HG03520 (cell line): ENCODE data around the gene ZNF747.
"Not testable (repeated sequence)": the region's sequence is repeated elsewhere in the genome, so short reads cannot be mapped to it uniquely, and the experiment has no call there.

Source experiments
- ATAC-seq: cut with Tn5 transposase; IDR thresholded peaks from one replicate; pipeline ENCODE4 v1.9.1; 2021; ENCODE audit warnings: mild to moderate bottlenecking, moderate library complexity; ENCODE audit not compliant: unreplicated experiment

ZNF747 gene

GRCh38 chr16:30557957-30558788, 23.5 kb upstream of the ZNF747 start, which contains the start of gene ZNF764:
TSS of gene ZNF764 (minus strand) at chr16:30558374. CDS start at chr16:30558182, 192 bp downstream.
- ATAC-seq = peak; percentile 71

- ATAC-seq = no peak
Observed at GRCh38 chr16:30557707-30557956, 23.0 kb upstream of the ZNF747 start.

GRCh38 chr16:30556125-30556473, 21.4 kb upstream of the ZNF747 start:
- no peak for ATAC-seq

GRCh38 chr16:30555315-30556124, 20.9 kb upstream of the ZNF747 start:
- no peak for ATAC-seq

GRCh38 chr16:30554557-30555314, 20.1 kb upstream of the ZNF747 start:
- no peak for ATAC-seq

- ATAC-seq = no peak
Observed at GRCh38 chr16:30553393-30553899, 18.8 kb upstream of the ZNF747 start.

GRCh38 chr16:30552956-30553355, 18.3 kb upstream of the ZNF747 start:
- ATAC-seq = no peak

GRCh38 chr16:30551781-30552180, 17.1 kb upstream of the ZNF747 start:
- no peak for ATAC-seq

- ATAC-seq = no peak
Observed at GRCh38 chr16:30548416-30549253, 14.0 kb upstream of the ZNF747 start.

- ATAC-seq = no peak
Observed at GRCh38 chr16:30546115-30546514, 11.5 kb upstream of the ZNF747 start.

- ATAC-seq = no peak
Observed at GRCh38 chr16:30543067-30543466, 8.4 kb upstream of the ZNF747 start.

- ATAC-seq = no peak
Observed at GRCh38 chr16:30541502-30542329, 7.1 kb upstream of the ZNF747 start.

- not testable (repeated sequence) for ATAC-seq
Observed at GRCh38 chr16:30540916-30541464, 6.3 kb upstream of the ZNF747 start.

- not testable (repeated sequence) for ATAC-seq
Observed at GRCh38 chr16:30539986-30540526, 5.4 kb upstream of the ZNF747 start.

- ATAC-seq = no peak
Observed at GRCh38 chr16:30539000-30539964, 4.6 kb upstream of the ZNF747 start.

- ATAC-seq = not testable (repeated sequence)
Observed at GRCh38 chr16:30536391-30537024, 1.9 kb upstream of the ZNF747 start.

GRCh38 chr16:30535777-30536190, 1.1 kb upstream of the ZNF747 start:
- ATAC-seq = peak; percentile 50
